Keratinocyte (primary cell): ENCODE measurements around the gene RHBDD1. TPM values are rescaled to one million over a fixed set of nuclear protein-coding genes. Genes with fewer than 3 reads are reported as not detected.

Experiments used
- DNase-seq: peaks from one replicate; pipeline ENCODE4 v3.0.0-alpha.2; 2011; ENCODE audit warnings: low read depth, missing footprints, low spot score
- FAIRE-seq: peaks from 2 replicates; lab custom pipeline; 2011; peaks lifted over from hg19 to GRCh38; lab: Jason Lieb, UNC
- H2AFZ ChIP-seq: 2 replicates; pipeline ENCODE4 v1.6.0; 2012; ENCODE audit warnings: low read length, control low read depth, inconsistent platforms; ENCODE audit not compliant: control insufficient read depth
- H3K27ac ChIP-seq: 2 replicates; pipeline ENCODE4 v1.5.1; 2011; ENCODE audit warnings: low read length; ENCODE audit not compliant: control insufficient read depth, insufficient read depth
- H3K27me3 ChIP-seq: 3 replicates; pipeline ENCODE4 v1.6.0; 2011; ENCODE audit warnings: low read length; ENCODE audit not compliant: control insufficient read depth, insufficient read depth; ENCODE audit errors: extremely low read depth
- H3K36me3 ChIP-seq, 2 experiments: 2 replicates in 1 of 2; 3 replicates in 1 of 2; pipeline ENCODE4 v1.5.1; 2011; ENCODE audit warnings: low read length in 2 of 2, mild to moderate bottlenecking in 1 of 2; ENCODE audit not compliant: control insufficient read depth in 2 of 2, insufficient read depth in 2 of 2; ENCODE audit errors: extremely low read depth in 1 of 2
- H3K4me1 ChIP-seq: 3 replicates; pipeline ENCODE4 v1.5.1; 2011; ENCODE audit warnings: low read length; ENCODE audit not compliant: control insufficient read depth, insufficient read depth; ENCODE audit errors: extremely low read depth
- H3K4me2 ChIP-seq: 3 replicates; pipeline ENCODE4 v1.6.0; 2011; ENCODE audit warnings: low read depth, low read length; ENCODE audit not compliant: control insufficient read depth, insufficient read depth; ENCODE audit errors: extremely low read depth
- H3K4me3 ChIP-seq, 3 experiments: fragments of 200-600 bp in 1 of 3; sonication (generic) in 1 of 3; 2 replicates in 2 of 3; 3 replicates in 1 of 3; pipeline ENCODE4 v1.5.1; 2011 to 2016; ENCODE audit warnings: low read length in 3 of 3, mild to moderate bottlenecking in 3 of 3, control low read depth in 2 of 3, inconsistent platforms in 1 of 3, low read depth in 1 of 3, mixed read lengths in 1 of 3, mixed run types in 1 of 3, moderate library complexity in 1 of 3; ENCODE audit not compliant: control insufficient read depth in 2 of 3, insufficient read depth in 2 of 3; ENCODE audit errors: extremely low read depth in 1 of 3
- H3K79me2 ChIP-seq: 2 replicates; pipeline ENCODE4 v1.6.0; 2012; ENCODE audit warnings: low read length; ENCODE audit not compliant: control insufficient read depth, insufficient read depth
- H3K9ac ChIP-seq: 3 replicates; pipeline ENCODE4 v1.6.0; 2011; ENCODE audit warnings: low read length; ENCODE audit not compliant: control insufficient read depth, insufficient read depth; ENCODE audit errors: extremely low read depth
- H3K9me1 ChIP-seq: 3 replicates; pipeline ENCODE4 v1.6.0; 2011; ENCODE audit warnings: low read length; ENCODE audit not compliant: control insufficient read depth, insufficient read depth; ENCODE audit errors: extremely low read depth
- H3K9me3 ChIP-seq: 2 replicates; pipeline ENCODE4 v1.5.1; 2012; ENCODE audit warnings: low read depth, low read length; ENCODE audit not compliant: control insufficient read depth
- H4K20me1 ChIP-seq: 3 replicates; pipeline ENCODE4 v1.6.0; 2011; ENCODE audit warnings: low read length; ENCODE audit not compliant: control insufficient read depth, insufficient read depth; ENCODE audit errors: extremely low read depth
- EZH2 ChIP-seq: IDR thresholded peaks from one replicate; pipeline ENCODE4 v1.6.1; 2012; ENCODE audit warnings: inconsistent platforms, mild to moderate bottlenecking, low read length, moderate library complexity
- dilution Hi-C: fragments of 300-500 bp; cut with MboI; formaldehyde crosslinking; loops from one replicate; pipeline ENCODE4 v1.7.0; 2020; ENCODE audit warnings: low sequenced_read_pairs; ENCODE audit not compliant: extremely low pct_ligation_motif_present
- polyA plus RNA-seq, 5 experiments: library from polyadenylated mRNA; depleted of rRNA in 3 of 5; stranded (reverse) in 3 of 5; stranded (forward) in 1 of 5; unstranded in 1 of 5; fragments of >200 nt; gene quantifications; 1 replicate in 1 of 5; 2 replicates in 3 of 5; 3 replicates in 1 of 5; pipeline versions ENCODE4 v1.2.1 to v1.2.3, GENCODE V29; 2011 to 2012; ENCODE audit warnings: missing spikeins in 2 of 5, low read depth in 1 of 5, low replicate concordance in 1 of 5
- TF ChIP-seq, protein P1 (sequence below), 3 experiments: IDR thresholded peaks in 1 of 3; conservative IDR thresholded peaks in 1 of 3; optimal IDR thresholded peaks in 1 of 3; 2 replicates in 2 of 3; 3 replicates in 1 of 3; pipeline versions ENCODE3 to v1.5.1; 2011; ENCODE audit warnings: low read length in 3 of 3, mild to moderate bottlenecking in 3 of 3, moderate library complexity in 2 of 3, control low read depth in 1 of 3, inconsistent platforms in 1 of 3; ENCODE audit not compliant: insufficient read depth in 2 of 3; ENCODE audit errors: extremely low read depth in 1 of 3

Gene RHBDD1
- polyA plus RNA-seq, 1 donor (not counting 4 experiments of a cell fraction or from before 2014, with no cell fraction given) = 27.8 TPM

DNA sequence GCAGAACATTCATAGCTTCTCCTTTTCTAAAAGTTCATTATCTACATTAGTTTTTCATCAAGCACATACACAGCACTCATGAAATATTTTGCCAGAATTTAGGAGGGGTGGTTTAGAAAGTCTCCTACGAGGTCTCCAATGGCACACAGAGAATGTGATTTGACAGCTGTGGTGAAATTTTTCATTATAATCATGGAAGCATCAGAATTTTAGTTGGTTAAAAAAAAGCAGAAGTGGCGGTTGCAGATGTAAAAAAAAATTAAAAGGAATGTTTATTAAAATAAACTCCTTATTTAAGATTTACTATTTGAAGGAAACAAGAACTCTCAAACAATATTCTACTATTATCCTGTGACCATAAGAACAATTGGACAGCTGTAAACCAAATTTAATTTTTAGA lies 10.8 kb upstream of the RHBDD1 start:
- H3K4me2 ChIP-seq = no peak overlapping the region
- dilution Hi-C loops = no loop called here
- no peaks in the 10 kb centered on the region for H3K9me1 ChIP-seq
- H3K79me2 ChIP-seq = no peaks in the 10 kb centered on the region
- no peak overlapping the region for H3K9ac ChIP-seq
- H4K20me1 ChIP-seq = no peaks in the 10 kb centered on the region
- H3K36me3 ChIP-seq = no peaks in the 10 kb centered on the region
- TF ChIP-seq, protein P1, sequence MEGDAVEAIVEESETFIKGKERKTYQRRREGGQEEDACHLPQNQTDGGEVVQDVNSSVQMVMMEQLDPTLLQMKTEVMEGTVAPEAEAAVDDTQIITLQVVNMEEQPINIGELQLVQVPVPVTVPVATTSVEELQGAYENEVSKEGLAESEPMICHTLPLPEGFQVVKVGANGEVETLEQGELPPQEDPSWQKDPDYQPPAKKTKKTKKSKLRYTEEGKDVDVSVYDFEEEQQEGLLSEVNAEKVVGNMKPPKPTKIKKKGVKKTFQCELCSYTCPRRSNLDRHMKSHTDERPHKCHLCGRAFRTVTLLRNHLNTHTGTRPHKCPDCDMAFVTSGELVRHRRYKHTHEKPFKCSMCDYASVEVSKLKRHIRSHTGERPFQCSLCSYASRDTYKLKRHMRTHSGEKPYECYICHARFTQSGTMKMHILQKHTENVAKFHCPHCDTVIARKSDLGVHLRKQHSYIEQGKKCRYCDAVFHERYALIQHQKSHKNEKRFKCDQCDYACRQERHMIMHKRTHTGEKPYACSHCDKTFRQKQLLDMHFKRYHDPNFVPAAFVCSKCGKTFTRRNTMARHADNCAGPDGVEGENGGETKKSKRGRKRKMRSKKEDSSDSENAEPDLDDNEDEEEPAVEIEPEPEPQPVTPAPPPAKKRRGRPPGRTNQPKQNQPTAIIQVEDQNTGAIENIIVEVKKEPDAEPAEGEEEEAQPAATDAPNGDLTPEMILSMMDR (optimal IDR thresholded peaks at IDR 0.05 in 1 of 3, IDR thresholded peaks at IDR 0.05 in 1 of 3, conservative IDR thresholded peaks at IDR 0.05 in 1 of 3; ENCODE audit: extremely low read depth in 1 of 3, insufficient read depth in 2 of 3, low read length in 3 of 3) = no peak
- no peak for TF ChIP-seq EZH2
- DNase-seq = no peak
- no peak overlapping the region for H3K4me3 ChIP-seq
- H3K4me1 ChIP-seq = no peaks in the 10 kb centered on the region
- FAIRE-seq = no peak
- H2AFZ ChIP-seq = no peak overlapping the region
- H3K27me3 ChIP-seq = no peaks in the 10 kb centered on the region
- H3K9me3 ChIP-seq = no peaks in the 10 kb centered on the region
- no peak overlapping the region for H3K27ac ChIP-seq

DNA sequence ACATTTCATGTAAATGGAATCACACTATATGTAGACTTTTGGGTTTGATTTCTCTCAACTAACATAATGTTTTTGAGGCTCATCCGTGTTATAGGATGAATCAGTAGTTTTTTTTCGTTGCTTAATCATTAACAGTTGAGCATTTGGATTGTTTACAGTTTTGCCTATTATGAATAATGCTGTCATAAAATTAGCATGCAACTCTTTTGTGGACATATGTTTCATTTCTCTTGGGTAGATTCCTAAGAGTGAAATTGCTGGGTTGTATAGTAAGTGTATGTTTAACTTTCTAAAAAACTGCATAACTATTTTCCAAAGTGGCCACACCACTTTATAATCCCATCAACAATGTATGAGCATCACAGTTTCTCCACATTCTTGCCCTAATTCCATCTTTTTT lies 7.7 kb upstream of the RHBDD1 start:
- Histone ChIP-seq H3K36me3 (no peaks in the 10 kb centered on the region), H2AFZ (no peak overlapping the region), H3K79me2 (no peaks in the 10 kb centered on the region), H3K4me2 (no peak overlapping the region), H3K9me1 (no peaks in the 10 kb centered on the region), H3K27me3 (no peaks in the 10 kb centered on the region), H4K20me1 (no peaks in the 10 kb centered on the region), H3K4me3 (no peak overlapping the region), H3K27ac (no peak overlapping the region), H3K9ac (no peak overlapping the region), H3K9me3 (no peaks in the 10 kb centered on the region), H3K4me1 (no peaks in the 10 kb centered on the region)
- FAIRE-seq (no peak), DNase-seq (no peak)
- dilution Hi-C loops = no loop called here
- TF ChIP-seq, protein P1 (optimal IDR thresholded peaks at IDR 0.05 in 1 of 3, IDR thresholded peaks at IDR 0.05 in 1 of 3, conservative IDR thresholded peaks at IDR 0.05 in 1 of 3; ENCODE audit: extremely low read depth in 1 of 3, insufficient read depth in 2 of 3, low read length in 3 of 3) = no peak
- no peak for TF ChIP-seq EZH2
